Naive thymus-derived CD4-positive, alpha-beta T cell (primary cell): Measurements from ENCODE around the gene CPNE8. TPM values are rescaled to one million over a fixed set of nuclear protein-coding genes. Genes with fewer than 3 reads are reported as not detected.

Experiments
- ATAC-seq: fragments of 150-1000 bp; cut with Tn5 transposase; 2 replicates; pipeline ENCODE4 v1.10.0; 2021; ENCODE audit warnings: mild to moderate bottlenecking, moderate library complexity
- CTCF ChIA-PET: fragments of 350-600 bp; sonication (Branson Sonifier 250); formaldehyde crosslinking; loops from one replicate; lab custom pipeline; 2021; ENCODE audit warnings: antibody characterized with exemption; lab: Charles Lee
- POLR2A ChIA-PET: fragments of 350-600 bp; sonication (Branson Sonifier 250); formaldehyde crosslinking; loops from one replicate; lab custom pipeline; 2021; ENCODE audit warnings: antibody characterized with exemption, inconsistent platforms; lab: Charles Lee
- DNase-seq, 9 donors: peaks; one replicate each; pipeline versions ENCODE4 v3.0.0 to v3.0.0-alpha.2; 2020 to 2022; ENCODE audit warnings: mixed read lengths in 1 of 9
- H3K27ac ChIP-seq: one replicate; pipeline ENCODE4 v1.7.0; 2013; ENCODE audit warnings: mild to moderate bottlenecking, low read depth, low read length, moderate library complexity
- H3K27me3 ChIP-seq, 2 donors: one replicate each; pipeline ENCODE4 v1.7.0; 2013; ENCODE audit warnings: low read length in 2 of 2, mild to moderate bottlenecking in 2 of 2, moderate library complexity in 2 of 2; ENCODE audit not compliant: control insufficient read depth in 2 of 2, insufficient read depth in 2 of 2
- H3K36me3 ChIP-seq, 3 experiments: 1 replicate in 2 of 3; 2 replicates in 1 of 3; pipeline ENCODE4 v1.7.0; 2013; ENCODE audit warnings: low read length in 3 of 3, mild to moderate bottlenecking in 3 of 3, moderate library complexity in 1 of 3; ENCODE audit not compliant: insufficient read depth in 3 of 3, control insufficient read depth in 2 of 3
- H3K4me1 ChIP-seq, 2 donors: one replicate each; pipeline ENCODE4 v1.7.0; 2013; ENCODE audit warnings: low read length in 2 of 2, mild to moderate bottlenecking in 2 of 2, moderate library complexity in 1 of 2; ENCODE audit not compliant: control insufficient read depth in 2 of 2, insufficient read depth in 2 of 2
- H3K4me3 ChIP-seq: 2 replicates; pipeline ENCODE4 v1.7.0; 2013; ENCODE audit warnings: mild to moderate bottlenecking, low read length
- H3K9me3 ChIP-seq, 3 experiments: 1 replicate in 2 of 3; 2 replicates in 1 of 3; pipeline ENCODE4 v1.7.0; 2013; ENCODE audit warnings: low read length in 3 of 3; ENCODE audit not compliant: control insufficient read depth in 2 of 3
- H3K27ac Mint-ChIP-seq, 9 donors: one replicate each; pipeline ENCODE4 v1.8.0; 2020 to 2022; ENCODE audit warnings: mixed read lengths in 9 of 9, mild to moderate bottlenecking in 8 of 9, moderate library complexity in 5 of 9, inconsistent platforms in 2 of 9
- H3K27me3 Mint-ChIP-seq, 5 donors: one replicate each; pipeline ENCODE4 v1.8.0; 2021 to 2022; ENCODE audit warnings: mixed read lengths in 5 of 5, mild to moderate bottlenecking in 1 of 5
- H3K36me3 Mint-ChIP-seq, 5 donors: one replicate each; pipeline ENCODE4 v1.8.0; 2020 to 2022; ENCODE audit warnings: mixed read lengths in 5 of 5, mild to moderate bottlenecking in 3 of 5, inconsistent platforms in 1 of 5
- H3K4me1 Mint-ChIP-seq, 7 donors: one replicate each; pipeline ENCODE4 v1.8.0; 2020 to 2022; ENCODE audit warnings: mixed read lengths in 7 of 7, mild to moderate bottlenecking in 3 of 7, inconsistent platforms in 1 of 7
- H3K4me3 Mint-ChIP-seq, 10 donors: one replicate each; pipeline ENCODE4 v1.8.0; 2020 to 2022; ENCODE audit warnings: mild to moderate bottlenecking in 10 of 10, mixed read lengths in 10 of 10, moderate library complexity in 6 of 10, inconsistent platforms in 2 of 10
- H3K9me3 Mint-ChIP-seq, 11 donors: one replicate each; pipeline ENCODE4 v1.8.0; 2020 to 2022; ENCODE audit warnings: mixed read lengths in 11 of 11, mild to moderate bottlenecking in 4 of 11, inconsistent platforms in 1 of 11, moderate library complexity in 1 of 11
- intact Hi-C, 2 donors: fragments of 100-400 bp; cut with micrococcal nuclease; formaldehyde crosslinking; loops; one replicate each; pipeline ENCODE4 v1.15.1; 2023
- polyA plus RNA-seq, 2 donors: library from polyadenylated mRNA; unstranded; fragments of 300-500 nt; fragmentation: Illumina TruSeq; gene quantifications; one replicate each; pipeline ENCODE4 v1.2.3, GENCODE V29; 2021
- total RNA-seq, 6 experiments: library from RNA in 5 of 6; stranded (reverse) in 5 of 6; gene quantifications; 1 replicate in 5 of 6; 2 replicates in 1 of 6; pipeline ENCODE4 v1.2.3 and lab custom pipeline; 2021 to 2026

Gene CPNE8
- total and polyA plus RNA-seq, 7 experiments from 2014 or later = 0.77 to 8.8 (median 2.8) TPM

GRCh38 chr12:38878986-38879385 lies 26.4 kb downstream of the CPNE8 start:
- no peaks in the 10 kb centered on the region for H3K27me3 ChIP-seq
- no peak overlapping the region for H3K27ac Mint-ChIP-seq
- no peak for DNase-seq
- H3K4me1 ChIP-seq = no peaks in the 10 kb centered on the region
- H3K4me3 ChIP-seq = no peak overlapping the region
- H3K36me3 Mint-ChIP-seq = peaks cover 0 to 4% (median 0%) of the 10 kb centered on the region in 5 donors
- ATAC-seq = no peak
- intact Hi-C loops = no loop called here
- no peak overlapping the region for H3K27ac ChIP-seq
- no peaks in the 10 kb centered on the region for H3K27me3 Mint-ChIP-seq
- H3K4me1 Mint-ChIP-seq = peaks cover 0 to 4% (median 0%) of the 10 kb centered on the region in 7 donors
- H3K4me3 Mint-ChIP-seq = no peak overlapping the region
- no peaks in the 10 kb centered on the region for H3K36me3 ChIP-seq
- peaks cover 0 to 3% (median 0%) of the 10 kb centered on the region in 11 donors for H3K9me3 Mint-ChIP-seq
- CTCF ChIA-PET = no interaction called here
- POLR2A ChIA-PET = no interaction called here
- H3K9me3 ChIP-seq = no peaks in the 10 kb centered on the region

- peaks cover 0 to 4% (median 0%) of the 10 kb centered on the region in 7 donors for H3K4me1 Mint-ChIP-seq
- H3K36me3 ChIP-seq = no peaks in the 10 kb centered on the region
- no peak overlapping the region for H3K27ac ChIP-seq
- no peaks in the 10 kb centered on the region for H3K27me3 Mint-ChIP-seq
- intact Hi-C loops = no loop called here
- no peaks in the 10 kb centered on the region for H3K27me3 ChIP-seq
- H3K27ac Mint-ChIP-seq = no peak overlapping the region
- ATAC-seq (no peak), DNase-seq (no peak)
- H3K4me3 Mint-ChIP-seq = no peak overlapping the region
- H3K36me3 Mint-ChIP-seq = peaks cover 0 to 4% (median 0%) of the 10 kb centered on the region in 5 donors
- ChIA-PET CTCF (no interaction called here), POLR2A (no interaction called here)
- no peaks in the 10 kb centered on the region for H3K4me1 ChIP-seq
- H3K9me3 Mint-ChIP-seq = peaks cover 0 to 3% (median 0%) of the 10 kb centered on the region in 11 donors
- H3K4me3 ChIP-seq = no peak overlapping the region
- no peaks in the 10 kb centered on the region for H3K9me3 ChIP-seq
Measured at GRCh38 chr12:38878333-38878705, 27.1 kb downstream of the CPNE8 start.

GRCh38 chr12:38875586-38876228 lies 29.7 kb downstream of the CPNE8 start:
- ATAC-seq (no peak), DNase-seq (no peak)
- Histone ChIP-seq H3K4me1 (no peaks in the 10 kb centered on the region), H3K27ac (no peak overlapping the region), H3K27me3 (no peaks in the 10 kb centered on the region), H3K36me3 (no peaks in the 10 kb centered on the region), H3K9me3 (no peaks in the 10 kb centered on the region), H3K4me3 (no peak overlapping the region)
- POLR2A ChIA-PET = no interaction called here
- Mint-ChIP-seq H3K27ac (no peak overlapping the region), H3K9me3 (peaks cover 0 to 5% (median 0%) of the 10 kb centered on the region in 11 donors), H3K27me3 (no peaks in the 10 kb centered on the region), H3K36me3 (peaks cover 0 to 15% (median 9%) of the 10 kb centered on the region in 5 donors), H3K4me1 (peaks cover 0 to 4% (median 0%) of the 10 kb centered on the region in 7 donors), H3K4me3 (no peak overlapping the region)
- CTCF ChIA-PET = no interaction called here
- intact Hi-C loops = no loop called here

GRCh38 chr12:38872561-38872960 lies 32.8 kb downstream of the CPNE8 start:
- no peaks in the 10 kb centered on the region for H3K9me3 ChIP-seq
- H3K4me1 ChIP-seq = no peaks in the 10 kb centered on the region
- no peak overlapping the region for H3K27ac ChIP-seq
- Mint-ChIP-seq H3K4me1 (no peaks in the 10 kb centered on the region), H3K4me3 (no peak overlapping the region), H3K27me3 (no peaks in the 10 kb centered on the region), H3K9me3 (peaks cover 0 to 10% (median 0%) of the 10 kb centered on the region in 11 donors), H3K27ac (no peak overlapping the region), H3K36me3 (peaks cover 3 to 22% (median 9%) of the 10 kb centered on the region in 5 donors)
- H3K36me3 ChIP-seq = no peaks in the 10 kb centered on the region
- H3K4me3 ChIP-seq = no peak overlapping the region
- no peak for ATAC-seq
- no peak for DNase-seq
- ChIA-PET POLR2A (no interaction called here), CTCF (no interaction called here)
- intact Hi-C loops = no loop called here
- H3K27me3 ChIP-seq = no peaks in the 10 kb centered on the region

GRCh38 chr12:38872156-38872555 lies 33.2 kb downstream of the CPNE8 start:
- Mint-ChIP-seq H3K4me3 (no peak overlapping the region), H3K36me3 (peaks cover 3 to 22% (median 9%) of the 10 kb centered on the region in 5 donors), H3K9me3 (peaks cover 0 to 10% (median 0%) of the 10 kb centered on the region in 11 donors), H3K27ac (no peak overlapping the region), H3K4me1 (no peaks in the 10 kb centered on the region), H3K27me3 (no peaks in the 10 kb centered on the region)
- H3K27me3 ChIP-seq = no peaks in the 10 kb centered on the region
- no peaks in the 10 kb centered on the region for H3K36me3 ChIP-seq
- no peak overlapping the region for H3K27ac ChIP-seq
- no peak for ATAC-seq
- DNase-seq = no peak
- CTCF ChIA-PET = no interaction called here
- H3K4me3 ChIP-seq = no peak overlapping the region
- POLR2A ChIA-PET = no interaction called here
- H3K9me3 ChIP-seq = no peaks in the 10 kb centered on the region
- intact Hi-C loops = no loop called here
- H3K4me1 ChIP-seq = no peaks in the 10 kb centered on the region

- Mint-ChIP-seq H3K4me3 (no peak overlapping the region), H3K27me3 (no peaks in the 10 kb centered on the region), H3K4me1 (no peaks in the 10 kb centered on the region), H3K27ac (no peak overlapping the region), H3K9me3 (peaks cover 0 to 10% (median 0%) of the 10 kb centered on the region in 11 donors), H3K36me3 (peaks cover 3 to 22% (median 9%) of the 10 kb centered on the region in 5 donors)
- intact Hi-C loops = no loop called here
- H3K4me3 ChIP-seq = no peak overlapping the region
- POLR2A ChIA-PET = no interaction called here
- no peak overlapping the region for H3K27ac ChIP-seq
- no peaks in the 10 kb centered on the region for H3K27me3 ChIP-seq
- H3K36me3 ChIP-seq = no peaks in the 10 kb centered on the region
- CTCF ChIA-PET = no interaction called here
- DNase-seq = no peak
- H3K4me1 ChIP-seq = no peaks in the 10 kb centered on the region
- H3K9me3 ChIP-seq = no peaks in the 10 kb centered on the region
- ATAC-seq = no peak
Measured at GRCh38 chr12:38869036-38869435, 36.4 kb downstream of the CPNE8 start.

GRCh38 chr12:38850461-38850860 lies 54.9 kb downstream of the CPNE8 start:
- no peak for DNase-seq
- no peak for ATAC-seq
- Mint-ChIP-seq H3K36me3 (peaks cover 0 to 7% (median 4%) of the 10 kb centered on the region in 5 donors), H3K9me3 (peaks cover 0 to 4% (median 0%) of the 10 kb centered on the region in 11 donors), H3K4me1 (peaks cover 0 to 1% (median 0%) of the 10 kb centered on the region in 7 donors), H3K4me3 (no peak overlapping the region), H3K27me3 (no peaks in the 10 kb centered on the region), H3K27ac (no peak overlapping the region)
- Histone ChIP-seq H3K4me3 (no peak overlapping the region), H3K36me3 (no peaks in the 10 kb centered on the region), H3K9me3 (no peaks in the 10 kb centered on the region), H3K27me3 (no peaks in the 10 kb centered on the region), H3K4me1 (no peaks in the 10 kb centered on the region), H3K27ac (no peak overlapping the region)
- ChIA-PET POLR2A (no interaction called here), CTCF (no interaction called here)
- intact Hi-C loops = no loop called here
